HG02840 (cell line): Measurements from ENCODE around the gene GPR3.

Experiments
- ATAC-seq: cut with Tn5 transposase; IDR thresholded peaks from one replicate; pipeline ENCODE4 v1.9.1; 2021; ENCODE audit warnings: mild to moderate bottlenecking, moderate library complexity, moderate number of reproducible peaks; ENCODE audit not compliant: unreplicated experiment, low FRiP score

Gene GPR3, protein sequence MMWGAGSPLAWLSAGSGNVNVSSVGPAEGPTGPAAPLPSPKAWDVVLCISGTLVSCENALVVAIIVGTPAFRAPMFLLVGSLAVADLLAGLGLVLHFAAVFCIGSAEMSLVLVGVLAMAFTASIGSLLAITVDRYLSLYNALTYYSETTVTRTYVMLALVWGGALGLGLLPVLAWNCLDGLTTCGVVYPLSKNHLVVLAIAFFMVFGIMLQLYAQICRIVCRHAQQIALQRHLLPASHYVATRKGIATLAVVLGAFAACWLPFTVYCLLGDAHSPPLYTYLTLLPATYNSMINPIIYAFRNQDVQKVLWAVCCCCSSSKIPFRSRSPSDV

DNA sequence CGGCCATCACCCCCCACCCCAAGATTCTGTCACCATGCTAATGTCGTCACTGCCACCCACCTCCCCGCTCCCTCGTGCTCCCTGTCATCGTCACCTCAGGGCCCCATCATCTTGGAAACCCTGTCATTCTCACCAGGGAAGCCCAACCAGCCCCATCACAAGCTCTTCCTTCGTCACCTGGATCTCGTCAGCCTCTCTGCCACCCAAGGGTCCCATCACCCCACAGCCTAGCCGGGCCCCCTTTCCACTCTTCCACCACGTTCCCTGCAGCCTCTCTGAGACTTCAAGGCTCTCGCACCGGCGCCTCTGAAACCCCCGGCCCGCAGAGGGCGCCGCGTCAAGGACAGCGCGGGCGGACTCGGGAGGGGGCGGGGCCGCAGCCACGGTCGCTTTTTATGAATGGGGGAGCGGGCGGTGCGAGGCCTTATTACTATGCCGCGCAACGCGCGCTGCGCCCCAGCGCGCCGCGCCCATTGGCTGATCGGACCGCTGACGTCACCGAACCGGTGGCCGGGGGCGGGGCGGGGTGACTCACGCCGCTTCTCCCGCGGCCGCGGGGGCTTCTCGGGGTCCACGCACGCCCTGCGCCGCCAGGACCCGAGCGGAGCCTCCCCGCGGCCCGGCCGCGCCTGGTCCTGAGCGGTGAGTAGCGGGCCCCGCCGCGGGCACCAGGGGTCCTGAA, at the start of gene GPR3:
Gene GPR3, plus strand, starts transcription at position 527 of the 682 bp plus-strand sequence. CDS start 1,177 bp downstream, outside the sequence.
- peak; percentile 80 for ATAC-seq

DNA sequence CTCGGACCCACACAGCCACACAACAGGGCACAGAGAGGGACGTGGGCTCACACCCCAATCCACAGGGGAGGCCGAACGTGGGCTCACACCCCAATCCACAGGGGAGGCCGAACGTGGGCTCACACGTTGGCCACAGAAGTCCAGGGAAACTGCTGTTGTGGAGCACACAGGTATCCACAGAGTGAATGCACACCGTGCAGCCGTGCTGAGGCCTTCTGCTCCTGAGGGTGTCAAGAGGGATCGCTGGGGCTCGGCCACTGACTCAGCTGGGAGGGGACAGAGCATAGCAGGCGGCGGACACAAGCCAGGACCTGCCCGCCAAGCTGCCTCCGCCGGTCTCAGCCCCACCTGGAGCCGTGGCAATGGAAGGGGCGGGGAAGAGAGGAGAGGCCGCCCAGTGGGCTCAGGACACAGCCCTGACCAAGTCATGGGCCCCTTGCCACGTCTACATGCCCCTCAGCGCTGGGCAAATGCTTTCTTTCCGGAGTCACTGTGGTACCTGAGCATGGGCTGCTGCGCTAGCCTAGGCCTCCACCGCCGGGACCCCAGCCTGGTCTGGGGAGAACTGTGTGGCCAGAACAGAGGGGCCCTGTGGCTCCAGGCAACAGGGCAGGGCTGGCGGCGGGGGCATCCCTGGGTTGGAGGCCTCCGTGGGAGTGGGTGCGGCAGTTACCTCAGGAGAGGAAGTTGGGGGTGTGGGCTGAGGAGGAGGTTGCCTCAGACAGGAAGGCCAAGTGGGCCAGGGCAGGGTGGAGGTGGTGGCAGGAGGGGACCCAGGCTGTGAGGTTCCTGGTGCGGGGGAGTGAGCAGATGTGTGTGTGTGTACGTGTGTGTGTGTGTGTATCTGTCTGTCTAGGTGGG, 49.4 kb upstream of the GPR3 start:
- ATAC-seq = no peak

DNA sequence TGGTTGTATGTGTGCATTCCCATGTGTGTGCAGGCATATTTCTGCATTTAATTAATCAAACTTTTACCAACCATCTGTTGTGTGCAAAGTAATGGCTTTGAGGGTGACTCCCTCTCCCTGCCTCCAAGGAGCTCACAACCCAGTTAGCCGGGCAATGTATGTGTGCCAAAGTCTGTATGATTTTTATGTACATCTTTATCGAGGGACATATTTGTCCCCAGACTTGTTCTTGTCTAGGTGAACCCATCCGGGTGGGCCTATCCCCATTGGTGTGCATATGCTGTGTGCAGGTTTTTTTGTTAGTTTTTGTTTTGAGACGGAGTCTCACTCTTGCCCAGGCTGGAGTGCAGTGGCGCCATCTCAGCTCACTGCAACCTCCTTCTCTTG, 48.8 kb upstream of the GPR3 start:
- no peak for ATAC-seq

DNA sequence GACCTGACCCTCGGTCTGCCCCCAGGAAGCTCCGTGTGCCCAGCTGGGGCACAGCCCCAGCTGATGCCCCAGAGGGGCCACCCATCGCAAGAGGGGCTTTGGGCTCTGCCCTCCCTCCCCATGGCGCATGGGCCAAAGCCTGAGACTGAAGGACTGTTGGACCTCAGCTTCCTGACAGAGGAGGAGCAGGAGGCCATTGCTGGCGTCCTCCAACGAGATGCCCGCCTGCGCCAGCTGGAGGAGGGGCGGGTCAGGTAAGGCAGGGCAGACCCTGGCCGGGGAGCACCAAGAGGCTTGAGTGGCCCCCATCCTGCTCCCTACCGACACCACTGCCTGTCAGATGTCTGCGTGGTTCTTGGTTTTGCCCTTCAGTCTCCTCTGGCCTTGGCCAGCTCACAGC, 47.1 kb upstream of the GPR3 start:
- no peak for ATAC-seq

DNA sequence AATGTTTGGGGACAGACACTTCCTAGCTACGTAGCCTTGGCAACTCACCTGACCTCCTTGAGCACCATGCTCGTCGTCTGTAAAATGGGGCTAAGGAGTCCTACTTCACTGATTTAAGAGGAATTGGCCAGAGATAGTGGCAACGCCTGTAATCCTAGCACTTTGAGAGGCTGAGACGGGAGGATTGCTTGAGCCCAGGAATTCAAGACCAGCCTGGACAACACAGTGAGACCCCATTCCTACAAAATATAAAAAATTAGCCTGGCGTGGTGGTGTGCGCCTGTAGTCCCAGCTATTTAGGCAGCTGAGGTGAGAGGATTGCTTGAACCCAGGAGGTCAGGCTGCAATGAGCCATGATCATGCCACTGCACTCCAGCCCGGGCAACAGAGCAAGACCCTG, 46.1 kb upstream of the GPR3 start:
- ATAC-seq = no peak

DNA sequence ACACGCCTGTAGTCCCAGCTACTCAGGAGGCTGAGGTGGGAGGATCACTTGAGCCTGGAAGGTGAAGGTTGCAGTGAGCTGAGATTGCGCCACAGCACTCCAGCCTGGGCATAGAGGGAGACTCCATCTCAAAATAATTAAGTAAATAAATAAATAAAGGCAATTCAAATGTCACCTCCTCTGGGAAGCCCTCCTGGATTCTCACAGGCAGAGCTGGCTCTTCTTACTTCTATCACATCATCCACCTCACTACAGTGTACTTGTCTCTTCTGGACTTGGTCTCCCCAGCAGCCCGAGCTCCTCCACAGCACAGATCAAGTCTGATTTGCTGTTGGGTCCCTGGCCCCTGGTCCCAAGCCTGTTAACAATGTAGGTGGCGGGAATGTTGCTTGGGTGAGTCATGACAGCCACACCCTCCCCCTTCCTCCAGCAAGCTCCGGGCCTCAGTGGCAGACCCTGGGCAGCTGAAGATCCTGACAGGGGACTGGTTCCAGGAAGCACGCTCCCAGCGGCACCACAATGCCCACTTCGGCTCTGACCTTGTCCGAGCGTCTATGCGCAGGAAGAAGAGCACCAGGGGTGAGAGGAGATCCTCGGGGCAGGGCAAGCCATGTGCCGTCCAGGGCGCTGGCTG, 45.3 kb upstream of the GPR3 start:
- no peak for ATAC-seq

DNA sequence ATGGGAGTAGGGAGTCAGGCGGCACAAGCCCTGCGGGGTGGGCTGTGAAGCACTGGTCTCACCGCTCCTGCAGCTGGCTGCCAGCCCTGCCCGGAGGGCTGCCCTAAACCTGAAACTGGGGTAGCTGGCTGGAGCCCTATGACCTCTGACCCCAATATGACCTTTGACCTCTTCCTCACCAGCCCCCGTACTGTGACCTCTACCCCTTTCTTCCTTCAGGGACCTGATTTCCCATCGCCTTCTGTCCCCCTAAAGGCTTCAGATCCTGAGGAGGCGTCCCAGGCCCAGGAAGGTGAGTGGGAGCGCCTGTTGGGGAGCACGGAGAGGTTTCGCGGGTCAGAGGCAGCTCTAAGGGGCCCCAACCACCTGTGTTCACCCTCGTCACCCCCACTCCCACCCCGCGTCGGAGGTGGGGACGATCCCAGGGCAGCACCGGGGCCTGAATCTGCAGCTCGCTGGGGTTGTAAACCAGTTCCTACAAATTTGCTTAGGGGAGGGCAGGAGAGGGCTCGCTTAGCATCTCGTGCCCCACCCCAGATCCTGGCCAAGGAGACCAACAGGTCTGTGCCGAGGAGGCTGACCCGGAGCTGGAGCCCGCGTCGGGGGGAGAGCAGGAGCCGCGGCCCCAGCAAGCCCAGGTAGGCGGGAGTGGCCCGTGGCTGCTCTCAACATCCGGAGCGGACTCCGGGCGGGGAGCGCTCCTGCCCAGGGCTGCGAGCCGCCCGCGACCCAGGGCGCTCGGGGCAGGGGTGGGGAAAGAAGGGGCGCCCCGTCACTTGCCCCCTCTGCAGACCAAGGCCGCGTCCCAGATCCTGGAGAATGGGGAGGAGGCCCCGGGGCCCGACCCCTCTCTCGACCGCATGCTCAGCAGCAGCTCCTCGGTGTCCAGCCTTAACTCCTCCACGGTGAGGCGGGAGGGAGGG, 43.3 kb upstream of the GPR3 start:
- no peak for ATAC-seq

DNA sequence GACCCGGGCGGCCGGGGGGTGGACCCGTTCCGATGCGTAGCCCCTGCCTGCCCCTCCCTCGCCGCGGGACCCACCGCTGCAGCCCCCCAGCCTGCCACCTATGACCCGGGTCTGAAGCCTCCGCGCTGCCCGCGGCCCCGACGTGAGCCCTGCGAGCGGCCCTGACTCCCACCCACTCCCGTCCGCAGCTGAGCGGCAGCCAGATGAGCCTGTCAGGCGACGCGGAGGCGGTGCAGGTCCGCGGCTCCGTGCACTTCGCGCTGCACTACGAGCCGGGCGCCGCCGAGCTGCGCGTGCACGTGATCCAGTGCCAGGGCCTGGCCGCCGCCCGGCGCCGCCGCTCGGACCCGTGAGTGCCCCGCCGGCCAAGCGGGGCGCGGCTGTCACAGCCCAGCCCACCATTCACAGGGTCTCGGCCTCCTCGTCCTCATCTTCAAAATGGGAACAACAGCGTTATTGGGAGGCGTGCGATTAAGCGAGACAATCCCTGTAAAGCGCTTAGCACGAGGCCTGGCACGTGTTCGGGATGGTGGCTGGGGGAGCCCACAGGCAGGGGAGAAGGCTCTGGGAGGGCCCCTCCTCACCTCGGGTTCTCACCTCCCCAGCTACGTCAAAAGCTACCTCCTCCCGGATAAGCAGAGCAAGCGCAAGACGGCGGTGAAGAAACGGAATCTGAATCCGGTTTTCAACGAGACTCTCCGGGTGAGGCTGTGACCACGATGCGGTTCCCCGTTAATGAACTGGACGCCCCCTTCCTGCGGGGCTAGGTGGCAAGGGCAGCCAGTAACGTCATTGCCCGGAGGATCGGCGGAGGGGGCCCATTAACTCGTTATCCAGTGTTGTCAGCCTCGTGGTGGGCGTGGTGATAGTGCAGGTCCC, 42.4 kb upstream of the GPR3 start:
- ATAC-seq = no peak

DNA sequence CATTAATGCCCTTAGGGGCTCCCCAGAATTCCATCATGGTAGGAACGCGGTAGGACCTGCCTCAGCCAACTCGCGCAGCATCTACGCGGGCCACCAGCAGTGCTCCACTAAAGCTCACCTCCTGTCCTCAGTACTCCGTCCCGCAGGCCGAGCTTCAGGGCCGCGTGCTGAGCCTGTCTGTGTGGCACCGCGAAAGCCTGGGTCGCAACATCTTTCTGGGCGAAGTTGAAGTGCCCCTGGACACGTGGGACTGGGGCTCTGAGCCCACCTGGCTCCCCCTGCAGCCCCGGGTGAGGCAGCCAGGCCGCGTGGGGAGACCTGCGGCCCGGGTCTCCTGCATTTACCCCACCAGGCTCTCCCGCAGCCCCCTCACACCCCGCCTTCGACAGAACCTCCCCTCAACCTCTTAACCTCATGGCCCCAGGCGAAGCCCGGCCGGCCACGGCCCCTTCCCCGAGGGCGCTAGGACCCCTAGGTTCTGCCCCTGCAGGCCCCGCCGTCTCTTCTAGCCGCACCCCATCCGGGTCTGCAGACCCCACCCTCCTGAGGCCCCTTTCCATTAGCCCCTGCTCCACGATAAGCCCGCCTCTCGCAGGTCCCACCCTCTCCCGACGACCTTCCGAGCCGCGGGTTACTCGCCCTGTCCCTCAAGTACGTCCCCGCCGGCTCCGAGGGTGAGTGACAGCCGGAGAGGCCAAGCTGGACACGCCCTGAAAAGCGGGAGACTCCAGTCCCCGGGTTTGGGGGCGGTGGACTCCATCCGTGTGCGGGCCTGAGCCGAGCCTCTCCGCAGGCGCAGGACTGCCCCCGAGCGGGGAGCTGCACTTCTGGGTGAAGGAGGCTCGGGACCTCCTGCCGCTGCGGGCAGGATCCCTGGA, 41.5 kb upstream of the GPR3 start:
- no peak for ATAC-seq

DNA sequence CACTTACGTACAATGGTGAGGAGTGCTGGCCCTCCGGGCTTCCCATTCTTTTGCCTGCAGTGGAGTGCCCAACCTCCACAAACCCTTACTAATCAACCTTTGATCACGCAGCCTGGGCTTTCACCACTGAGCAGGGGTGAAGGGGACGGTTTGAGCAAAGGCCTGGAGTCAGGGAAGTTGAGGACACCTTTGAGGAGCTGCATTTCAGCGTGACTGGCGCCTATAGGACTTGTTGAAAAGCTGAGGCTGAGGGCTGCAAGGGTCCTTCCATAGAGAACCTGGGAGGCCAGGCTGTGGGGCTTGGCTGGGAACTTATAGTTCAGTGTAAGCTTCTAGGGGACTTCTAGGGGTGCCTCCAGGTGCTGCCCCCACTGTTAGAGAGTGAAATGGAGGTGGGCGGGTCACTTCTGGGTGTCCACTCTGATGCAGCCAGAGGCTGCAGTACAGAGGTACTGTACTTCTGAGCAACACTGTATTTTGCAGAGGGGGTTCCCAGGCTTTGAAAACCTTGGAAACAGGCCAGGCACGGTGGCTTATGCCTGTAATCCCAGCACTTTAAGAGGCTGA, 40.8 kb upstream of the GPR3 start:
- no peak for ATAC-seq

DNA sequence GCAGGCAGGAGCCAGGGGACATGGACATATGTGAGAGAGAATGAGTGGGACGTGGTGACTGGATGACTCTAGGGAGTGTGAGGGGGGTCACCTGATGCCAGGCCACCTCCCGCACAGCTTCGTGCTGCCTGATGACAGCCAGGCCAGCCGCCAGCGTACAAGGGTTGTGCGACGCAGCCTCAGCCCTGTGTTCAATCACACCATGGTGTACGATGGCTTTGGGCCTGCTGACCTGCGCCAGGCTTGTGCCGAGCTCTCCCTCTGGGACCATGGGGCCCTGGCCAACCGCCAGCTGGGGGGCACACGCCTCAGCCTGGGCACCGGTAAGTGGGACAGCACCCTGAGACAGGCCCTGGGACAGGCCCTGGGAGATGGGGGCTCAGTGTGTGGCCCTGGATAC, 39.3 kb upstream of the GPR3 start:
- ATAC-seq = no peak

DNA sequence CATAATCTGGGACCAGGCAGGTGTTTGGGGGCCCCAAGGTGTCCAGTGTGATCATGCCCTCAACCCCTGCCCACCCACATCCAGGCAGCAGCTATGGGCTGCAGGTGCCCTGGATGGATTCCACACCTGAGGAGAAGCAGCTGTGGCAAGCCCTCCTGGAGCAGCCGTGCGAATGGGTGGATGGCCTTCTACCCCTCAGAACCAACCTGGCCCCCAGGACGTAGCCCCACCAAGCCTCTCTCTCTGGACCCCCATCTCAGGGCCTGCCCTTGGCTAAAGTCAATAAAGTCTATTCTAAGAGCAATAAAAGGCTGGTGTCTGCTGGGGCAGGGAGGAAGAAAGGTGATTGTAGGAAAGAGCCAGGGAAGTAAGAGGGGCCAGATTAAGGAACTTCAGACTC, 38.8 kb upstream of the GPR3 start:
- ATAC-seq = no peak

DNA sequence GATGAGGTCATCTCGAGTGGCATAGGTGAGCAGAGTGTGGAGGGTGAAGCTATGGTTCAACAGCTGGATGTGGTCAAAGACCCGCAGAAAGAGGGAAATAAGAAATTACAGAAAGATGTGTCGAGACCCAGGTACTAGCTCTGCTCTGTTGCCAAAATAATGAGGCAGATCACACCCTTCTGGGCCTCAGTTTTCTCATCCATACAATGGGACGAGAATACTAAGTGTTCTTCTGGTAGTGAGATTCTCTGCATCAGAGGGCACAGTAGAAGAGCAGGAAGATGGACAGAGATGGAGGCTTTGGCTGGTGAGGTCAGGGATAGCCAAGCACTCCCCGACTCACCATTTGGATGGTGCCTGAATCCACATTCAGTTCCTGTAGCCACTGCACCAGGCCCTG, 36.7 kb upstream of the GPR3 start:
- ATAC-seq = no peak

DNA sequence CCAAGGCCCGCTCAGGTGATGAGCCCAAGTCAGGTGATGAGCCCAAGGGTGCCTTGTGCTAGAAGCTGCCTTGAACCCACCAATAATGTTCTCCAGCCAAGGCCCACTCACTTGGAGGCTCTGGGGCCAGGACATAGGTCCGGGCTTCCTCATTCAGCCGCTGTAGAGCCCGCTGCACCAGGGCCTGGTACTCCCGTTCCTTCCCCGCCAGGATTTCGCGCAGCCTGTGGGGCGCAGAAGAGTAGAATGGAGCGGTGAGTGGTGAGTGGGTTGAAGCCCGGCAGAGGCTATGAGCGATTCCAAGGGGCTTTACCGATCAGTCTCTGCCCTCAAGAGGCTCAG, 36.2 kb upstream of the GPR3 start:
- no peak for ATAC-seq

DNA sequence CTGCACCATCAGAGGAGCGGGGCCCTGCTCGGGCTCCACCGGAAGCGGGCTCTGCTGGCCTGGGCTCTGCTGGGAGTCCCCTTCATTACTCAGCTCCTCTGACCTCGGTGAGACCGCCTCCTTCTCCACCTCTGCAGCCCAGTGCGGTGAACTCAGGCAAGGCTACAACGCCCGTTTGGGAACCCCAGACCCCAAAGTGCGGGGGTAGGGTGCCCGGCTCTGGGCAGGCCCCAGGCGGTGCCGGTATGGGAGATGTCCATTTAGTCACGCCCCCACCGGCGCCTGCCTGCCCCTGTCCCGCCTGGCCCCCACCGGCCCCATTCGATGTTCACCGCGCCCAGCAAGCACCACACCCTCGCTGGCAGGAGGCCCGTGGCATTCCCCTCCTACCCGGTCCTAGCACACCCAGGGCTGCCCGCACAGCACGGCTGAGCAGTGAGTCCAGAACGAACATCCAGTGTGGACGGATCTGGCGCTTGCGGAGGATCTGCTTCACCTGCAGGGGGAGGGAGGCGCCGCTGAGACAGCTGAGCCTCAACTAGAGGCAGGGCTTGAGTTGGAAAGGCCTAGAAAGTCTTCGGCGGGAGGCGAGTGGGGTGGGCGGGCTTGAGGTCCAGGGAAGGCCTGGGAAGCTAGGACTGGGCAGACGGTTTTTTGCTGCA, 35.7 kb upstream of the GPR3 start:
- ATAC-seq = no peak

DNA sequence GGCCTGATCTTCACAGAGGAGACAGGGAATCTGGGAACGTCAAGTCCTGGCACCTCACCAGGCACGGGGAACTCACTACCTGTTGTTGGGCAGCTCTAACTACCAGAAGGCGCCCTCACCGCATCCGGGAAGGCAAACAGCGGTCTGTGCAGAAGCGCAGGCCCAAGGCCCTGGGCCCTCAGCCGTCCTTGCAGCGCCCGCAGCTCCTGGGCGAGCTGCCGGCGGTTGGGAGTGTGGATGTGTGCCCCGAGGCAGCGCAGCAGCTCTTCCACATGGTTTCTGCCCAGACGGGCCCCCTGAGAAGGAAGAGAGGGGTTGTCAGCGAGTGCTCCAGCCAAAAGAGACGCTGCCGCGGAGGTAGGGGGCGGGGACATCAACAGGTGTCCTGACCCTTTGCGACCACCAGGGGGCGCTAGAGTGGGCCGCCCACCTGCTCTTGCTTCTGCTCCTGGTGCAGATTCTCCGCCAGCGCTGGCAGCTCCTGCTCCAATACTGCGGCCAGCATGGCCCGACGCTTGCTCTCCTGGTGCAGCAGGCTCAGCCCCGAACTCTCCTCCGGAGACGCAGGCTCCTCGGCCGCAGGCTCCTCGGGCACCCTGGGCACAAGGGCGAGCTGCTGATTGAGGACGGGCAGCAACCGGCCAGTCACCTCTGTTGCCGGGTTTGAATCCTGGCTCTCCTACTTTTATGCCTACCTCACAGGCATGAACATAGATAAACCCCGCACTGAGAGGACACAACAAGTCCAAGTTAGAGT, 35.0 kb upstream of the GPR3 start:
- no peak for ATAC-seq
